ENCODE measurements around the gene SLC29A1. TPM values are rescaled to one million over a fixed set of nuclear protein-coding genes. Genes with fewer than 3 reads are reported as not detected.
A peak's percentile ranks its signal among the peaks of the same experiment; 100 is the strongest.

SLC29A1 gene
- total and polyA plus RNA-seq, 2 donors (not counting 1 experiment from before 2014, with no cell fraction given), result 6.0 to 7.3 TPM

- H3K9ac ChIP-seq (ENCODE audit: low read length), result no peak overlapping the region
- peaks cover 6 to 14% of the 10 kb centered on the region in 2 donors for H3K4me1 ChIP-seq (ENCODE audit: control insufficient read depth in 2 of 2, insufficient read depth in 2 of 2, low read length in 2 of 2)
- Mint-ChIP-seq H3K9me3 (ENCODE audit: insufficient read depth) (no peaks in the 10 kb centered on the region), H3K4me3 (peak overlapping the region; percentile 95), H3K27me3 (no peaks in the 10 kb centered on the region), H3K27ac (peak overlapping the region; percentile 96), H3K4me1 (peaks cover 15% of the 10 kb centered on the region)
- no peak overlapping the region for H3K4me3 ChIP-seq (ENCODE audit: control extremely low read depth in 1 of 5, extremely low read depth in 1 of 5, insufficient read depth in 1 of 5, low read depth in 2 of 5, low read length in 4 of 5)
- WGBS (ENCODE audit: insufficient coverage), result 89% methylated on average over 3 of the region's 7 CpGs
- H3K79me2 ChIP-seq (ENCODE audit: control insufficient read depth, insufficient read depth, low read length), result no peaks in the 10 kb centered on the region
- CTCF ChIA-PET, result interaction anchor here (2.2 to 4.0 kb wide), 4 partner anchors 15 to 66 kb away, joined by 8 to 22 read pairs (median 13); partner anchors contain the start of gene SLC29A1
- TF ChIP-seq, protein P1, sequence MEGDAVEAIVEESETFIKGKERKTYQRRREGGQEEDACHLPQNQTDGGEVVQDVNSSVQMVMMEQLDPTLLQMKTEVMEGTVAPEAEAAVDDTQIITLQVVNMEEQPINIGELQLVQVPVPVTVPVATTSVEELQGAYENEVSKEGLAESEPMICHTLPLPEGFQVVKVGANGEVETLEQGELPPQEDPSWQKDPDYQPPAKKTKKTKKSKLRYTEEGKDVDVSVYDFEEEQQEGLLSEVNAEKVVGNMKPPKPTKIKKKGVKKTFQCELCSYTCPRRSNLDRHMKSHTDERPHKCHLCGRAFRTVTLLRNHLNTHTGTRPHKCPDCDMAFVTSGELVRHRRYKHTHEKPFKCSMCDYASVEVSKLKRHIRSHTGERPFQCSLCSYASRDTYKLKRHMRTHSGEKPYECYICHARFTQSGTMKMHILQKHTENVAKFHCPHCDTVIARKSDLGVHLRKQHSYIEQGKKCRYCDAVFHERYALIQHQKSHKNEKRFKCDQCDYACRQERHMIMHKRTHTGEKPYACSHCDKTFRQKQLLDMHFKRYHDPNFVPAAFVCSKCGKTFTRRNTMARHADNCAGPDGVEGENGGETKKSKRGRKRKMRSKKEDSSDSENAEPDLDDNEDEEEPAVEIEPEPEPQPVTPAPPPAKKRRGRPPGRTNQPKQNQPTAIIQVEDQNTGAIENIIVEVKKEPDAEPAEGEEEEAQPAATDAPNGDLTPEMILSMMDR (IDR thresholded peaks at IDR 0.05), result no peak
- TF ChIP-seq EZH2 (IDR thresholded peaks at IDR 0.05; ENCODE audit: borderline replicate concordance, insufficient read depth, low read depth, low read length, poor library complexity, severe bottlenecking), result no peak
- intact Hi-C loops (cut with micrococcal nuclease), result loop anchor here (1.0 kb wide), 3 partner anchors 7 to 143 kb away; no protein-coding TSS in a partner anchor
- DNase-seq (no peak), ATAC-seq (ENCODE audit: low read depth) (no peak)
- no peaks in the 10 kb centered on the region for H3K36me3 ChIP-seq (replicated peaks in 1 of 2; ENCODE audit: control extremely low read depth in 1 of 2, control insufficient read depth in 1 of 2, extremely low read depth in 1 of 2, insufficient read depth in 2 of 2, low read length in 1 of 2)
- H3K27ac ChIP-seq (ENCODE audit: low read length in 2 of 2), result no peak overlapping the region
- no peak overlapping the region for H3K4me2 ChIP-seq (replicated peaks; ENCODE audit: low read depth, low read length, poor library complexity, severe bottlenecking)
- no peaks in the 10 kb centered on the region for H3K9me3 ChIP-seq (ENCODE audit: control extremely low read depth in 1 of 3, control insufficient read depth in 2 of 3, insufficient read depth in 1 of 3, low read length in 2 of 3)
- POLR2A ChIA-PET, result interaction anchor here (1.8 kb wide), 1 partner anchor 18 kb away, joined by 5 read pairs; no protein-coding TSS in a partner anchor
- no peaks in the 10 kb centered on the region for H4K20me1 ChIP-seq (ENCODE audit: control insufficient read depth, insufficient read depth, low read length, poor library complexity, severe bottlenecking)
- no peak overlapping the region for H2AFZ ChIP-seq (ENCODE audit: insufficient read depth, low read depth, low read length, poor library complexity, severe bottlenecking)
- no peaks in the 10 kb centered on the region for H3K27me3 ChIP-seq (replicated peaks in 1 of 4; ENCODE audit: control extremely low read depth in 1 of 4, control insufficient read depth in 3 of 4, insufficient read depth in 4 of 4, low read length in 3 of 4)
Observed at GRCh38 chr6:44238687-44239350, 15.4 kb downstream of the SLC29A1 start.

- CTCF ChIA-PET, result interaction anchor here (2.3 to 7.6 kb wide), 4 partner anchors 12 to 71 kb away, joined by 10 to 68 read pairs (median 15); partner anchors contain the start of genes SLC29A1 and SLC35B2
- DNase-seq, result no peak
- no peak overlapping the region for H3K27ac Mint-ChIP-seq
Observed at GRCh38 chr6:44243345-44243744, 19.9 kb downstream of the SLC29A1 start.

More at GRCh38 chr6:44243345-44243744, 19.9 kb downstream of the SLC29A1 start:
- TF ChIP-seq EZH2 (IDR thresholded peaks at IDR 0.05; ENCODE audit: borderline replicate concordance, insufficient read depth, low read depth, low read length, poor library complexity, severe bottlenecking), result no peak
- TF ChIP-seq, protein P1 (IDR thresholded peaks at IDR 0.05), result no peak
- POLR2A ChIA-PET, result interaction anchor here (0.7 to 6.1 kb wide), 3 partner anchors 13 to 21 kb away, joined by 3 to 52 read pairs (median 3); partner anchors contain the start of gene SLC29A1
- no peak overlapping the region for H3K4me3 Mint-ChIP-seq
- Histone ChIP-seq H3K79me2 (ENCODE audit: control insufficient read depth, insufficient read depth, low read length) (peaks cover 15% of the 10 kb centered on the region), H3K36me3 (replicated peaks in 1 of 2; ENCODE audit: control extremely low read depth in 1 of 2, control insufficient read depth in 1 of 2, extremely low read depth in 1 of 2, insufficient read depth in 2 of 2, low read length in 1 of 2) (peaks cover 0 to 5% of the 10 kb centered on the region in 2 experiments), H3K4me2 (replicated peaks; ENCODE audit: low read depth, low read length, poor library complexity, severe bottlenecking) (no peak overlapping the region), H3K4me3 (ENCODE audit: control extremely low read depth in 1 of 5, extremely low read depth in 1 of 5, insufficient read depth in 1 of 5, low read depth in 2 of 5, low read length in 4 of 5) (no peak overlapping the region), H2AFZ (ENCODE audit: insufficient read depth, low read depth, low read length, poor library complexity, severe bottlenecking) (no peak overlapping the region), H4K20me1 (ENCODE audit: control insufficient read depth, insufficient read depth, low read length, poor library complexity, severe bottlenecking) (peaks cover 14% of the 10 kb centered on the region), H3K9ac (ENCODE audit: low read length) (no peak overlapping the region), H3K27me3 (replicated peaks in 1 of 4; ENCODE audit: control extremely low read depth in 1 of 4, control insufficient read depth in 3 of 4, insufficient read depth in 4 of 4, low read length in 3 of 4) (no peaks in the 10 kb centered on the region), H3K9me3 (ENCODE audit: control extremely low read depth in 1 of 3, control insufficient read depth in 2 of 3, insufficient read depth in 1 of 3, low read length in 2 of 3) (no peaks in the 10 kb centered on the region), H3K27ac (ENCODE audit: low read length in 2 of 2) (no peak overlapping the region), H3K4me1 (ENCODE audit: control insufficient read depth in 2 of 2, insufficient read depth in 2 of 2, low read length in 2 of 2) (peaks cover 8 to 17% of the 10 kb centered on the region in 2 donors)
- WGBS (ENCODE audit: insufficient coverage), result 96% methylated on average over 5 of the region's 7 CpGs
- H3K9me3 Mint-ChIP-seq (ENCODE audit: insufficient read depth), result no peaks in the 10 kb centered on the region
- no peaks in the 10 kb centered on the region for H3K27me3 Mint-ChIP-seq
- peaks cover 23% of the 10 kb centered on the region for H3K4me1 Mint-ChIP-seq
- intact Hi-C loops (cut with micrococcal nuclease), result no loop called here
- no peak for ATAC-seq (ENCODE audit: low read depth)
